NB4 (cell line): Measurements from ENCODE around the gene GRIN2A.

ENCODE experiments used
- MYC ChIP-seq: IDR thresholded peaks from 2 replicates; pipeline ENCODE4 v1.6.1; 2011; ENCODE audit warnings: low read depth, low read length
- POLR2A ChIP-seq: IDR thresholded peaks from 2 replicates; pipeline ENCODE4 v1.6.1; 2011; ENCODE audit warnings: mild to moderate bottlenecking; ENCODE audit not compliant: insufficient read length; ENCODE audit errors: extremely low read depth
- TF ChIP-seq, protein P1 (sequence below): IDR thresholded peaks from one replicate; pipeline ENCODE4 v1.5.1; 2012; ENCODE audit warnings: low read depth, low read length

DNA sequence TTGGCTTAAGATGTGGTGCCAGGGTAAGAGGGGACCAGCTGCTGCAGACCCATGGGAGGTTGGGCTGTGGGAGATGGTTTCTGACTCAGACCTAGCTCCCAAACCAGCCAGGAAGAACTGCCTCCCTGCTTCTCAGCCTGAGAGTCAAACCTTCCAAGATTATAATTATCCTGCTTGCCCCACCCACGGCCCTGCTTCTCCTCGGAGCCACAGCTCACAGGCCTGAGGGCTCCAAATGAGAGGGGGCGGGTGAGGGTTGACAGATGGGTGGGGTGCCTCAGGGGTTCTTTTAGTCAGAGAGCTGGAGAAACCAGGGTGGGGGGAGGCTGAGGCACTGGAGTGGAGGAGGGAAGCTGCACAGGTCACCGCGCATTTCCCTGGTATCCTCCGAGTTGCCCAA is 28.7 kb upstream of the GRIN2A start:
- TF ChIP-seq POLR2A = no peak
- TF ChIP-seq, protein P1, sequence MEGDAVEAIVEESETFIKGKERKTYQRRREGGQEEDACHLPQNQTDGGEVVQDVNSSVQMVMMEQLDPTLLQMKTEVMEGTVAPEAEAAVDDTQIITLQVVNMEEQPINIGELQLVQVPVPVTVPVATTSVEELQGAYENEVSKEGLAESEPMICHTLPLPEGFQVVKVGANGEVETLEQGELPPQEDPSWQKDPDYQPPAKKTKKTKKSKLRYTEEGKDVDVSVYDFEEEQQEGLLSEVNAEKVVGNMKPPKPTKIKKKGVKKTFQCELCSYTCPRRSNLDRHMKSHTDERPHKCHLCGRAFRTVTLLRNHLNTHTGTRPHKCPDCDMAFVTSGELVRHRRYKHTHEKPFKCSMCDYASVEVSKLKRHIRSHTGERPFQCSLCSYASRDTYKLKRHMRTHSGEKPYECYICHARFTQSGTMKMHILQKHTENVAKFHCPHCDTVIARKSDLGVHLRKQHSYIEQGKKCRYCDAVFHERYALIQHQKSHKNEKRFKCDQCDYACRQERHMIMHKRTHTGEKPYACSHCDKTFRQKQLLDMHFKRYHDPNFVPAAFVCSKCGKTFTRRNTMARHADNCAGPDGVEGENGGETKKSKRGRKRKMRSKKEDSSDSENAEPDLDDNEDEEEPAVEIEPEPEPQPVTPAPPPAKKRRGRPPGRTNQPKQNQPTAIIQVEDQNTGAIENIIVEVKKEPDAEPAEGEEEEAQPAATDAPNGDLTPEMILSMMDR = no peak
- TF ChIP-seq MYC = no peak
